SK-N-MC (cell line): ENCODE results near the gene SLC3A2.

Experiments used
- EZH2 ChIP-seq: fragments of 200-600 bp; sonication (generic); IDR thresholded peaks from one replicate; pipeline ENCODE4 v1.6.1; 2017; ENCODE audit warnings: antibody characterized with exemption
- FOXP2 ChIP-seq: optimal IDR thresholded peaks from 2 replicates; pipeline ENCODE3; 2011; ENCODE audit warnings: mild to moderate bottlenecking, moderate library complexity; ENCODE audit not compliant: insufficient read depth; ENCODE audit errors: extremely low read length, control extremely low read depth

DNA sequence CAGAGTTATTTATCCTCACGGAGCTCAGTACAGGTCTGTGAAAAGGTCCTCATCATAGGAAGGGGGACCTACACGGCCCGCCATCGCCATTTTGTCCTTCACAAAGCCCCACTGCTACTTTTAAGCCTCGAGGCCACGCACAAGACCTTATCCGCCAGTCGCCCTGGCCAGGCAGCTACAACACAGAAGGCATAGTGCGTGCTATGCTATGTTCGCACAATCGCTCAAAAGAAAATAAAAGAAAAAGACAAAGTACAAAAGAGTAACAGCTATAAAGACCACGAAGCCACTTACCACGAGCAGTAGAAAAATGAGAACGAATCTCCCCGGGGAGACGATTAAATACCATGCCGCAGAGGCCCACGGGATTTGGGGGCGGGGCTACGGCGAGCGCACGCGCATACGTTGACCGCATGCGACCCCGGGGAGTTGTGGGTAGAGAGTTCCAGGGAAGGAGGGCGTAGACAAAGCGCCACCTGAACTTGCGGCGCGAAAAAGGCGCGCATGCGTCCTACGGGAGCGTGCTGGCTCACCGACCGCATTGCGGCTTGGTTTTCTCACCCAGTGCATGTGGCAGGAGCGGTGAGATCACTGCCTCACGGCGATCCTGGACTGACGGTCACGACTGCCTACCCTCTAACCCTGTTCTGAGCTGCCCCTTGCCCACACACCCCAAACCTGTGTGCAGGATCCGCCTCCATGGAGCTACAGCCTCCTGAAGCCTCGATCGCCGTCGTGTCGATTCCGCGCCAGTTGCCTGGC is 24.9 kb upstream of the SLC3A2 start:
- TF ChIP-seq EZH2: no peak
- no peak for TF ChIP-seq FOXP2
